Raji (cell line): ENCODE results near the gene DDAH1.

Experiments
- POLR2A ChIP-seq: IDR thresholded peaks from 2 replicates; pipeline ENCODE4 v1.6.1; 2011; ENCODE audit warnings: low read depth, low read length, control low read depth; ENCODE audit not compliant: insufficient read depth

The DDAH1 gene

DNA sequence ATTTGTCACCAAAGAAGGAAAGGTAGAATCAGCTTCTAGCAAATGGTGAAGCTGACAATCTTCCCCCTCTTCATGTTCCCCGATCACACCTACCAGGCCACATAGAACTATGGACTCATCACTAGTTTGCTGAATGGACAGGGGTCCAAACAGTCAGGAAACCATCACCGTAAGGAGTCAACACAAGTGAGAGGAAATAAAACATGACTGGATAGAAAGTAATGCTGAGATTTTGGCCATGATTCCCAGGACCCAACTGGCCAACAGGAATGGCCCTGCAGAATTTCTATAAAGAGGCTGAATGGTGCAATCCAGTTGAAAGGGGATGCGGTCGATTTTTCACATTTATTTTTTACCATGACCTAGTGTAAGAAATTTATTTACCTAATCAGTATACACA lies 10.7 kb downstream of the DDAH1 start:
- no peak for TF ChIP-seq POLR2A

DNA sequence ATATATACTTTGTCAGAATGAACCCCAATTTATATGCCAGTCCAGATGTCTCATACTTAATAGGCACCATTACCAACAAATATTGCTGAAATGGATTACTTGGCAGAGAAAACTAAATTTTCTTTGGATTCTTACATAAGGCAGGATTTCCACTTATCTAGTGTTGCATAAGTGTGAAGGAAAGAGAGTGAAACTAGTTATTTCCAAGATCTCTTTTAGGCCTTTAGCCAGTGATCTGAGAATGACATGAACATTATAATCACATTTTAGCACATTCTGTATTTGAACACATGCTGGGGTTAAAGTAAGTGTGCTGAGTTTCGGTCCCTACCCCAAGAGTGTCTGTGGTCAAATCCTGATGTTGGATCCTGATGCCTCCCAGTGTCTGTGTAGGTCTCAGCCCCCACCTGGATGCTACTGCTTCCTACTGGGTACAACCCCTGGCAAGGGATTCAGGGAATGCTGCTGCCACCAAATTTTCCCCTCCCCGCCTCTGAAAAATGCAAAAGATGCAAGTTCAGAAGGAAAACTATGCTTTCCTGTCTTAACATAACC lies 11.2 kb downstream of the DDAH1 start:
- TF ChIP-seq POLR2A = no peak

DNA sequence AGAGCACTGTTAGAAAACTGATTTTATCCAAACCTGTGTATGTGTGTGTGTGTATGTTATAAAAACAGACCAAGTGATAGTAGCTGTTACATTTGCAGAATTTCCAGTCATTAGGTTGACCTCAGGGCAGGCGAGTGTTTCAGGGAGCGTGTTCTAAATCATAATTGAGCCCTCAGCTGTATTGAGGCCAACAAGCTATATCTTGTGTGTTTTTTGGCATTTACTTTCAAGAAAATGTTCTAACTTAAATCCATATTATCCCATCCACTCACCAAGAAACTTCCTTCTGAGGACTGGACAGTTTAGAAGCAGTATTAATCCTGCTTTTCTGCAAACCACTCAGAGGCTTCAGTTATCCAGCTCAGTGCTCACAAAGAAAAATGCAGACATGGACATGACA lies 12.0 kb downstream of the DDAH1 start:
- no peak for TF ChIP-seq POLR2A

DNA sequence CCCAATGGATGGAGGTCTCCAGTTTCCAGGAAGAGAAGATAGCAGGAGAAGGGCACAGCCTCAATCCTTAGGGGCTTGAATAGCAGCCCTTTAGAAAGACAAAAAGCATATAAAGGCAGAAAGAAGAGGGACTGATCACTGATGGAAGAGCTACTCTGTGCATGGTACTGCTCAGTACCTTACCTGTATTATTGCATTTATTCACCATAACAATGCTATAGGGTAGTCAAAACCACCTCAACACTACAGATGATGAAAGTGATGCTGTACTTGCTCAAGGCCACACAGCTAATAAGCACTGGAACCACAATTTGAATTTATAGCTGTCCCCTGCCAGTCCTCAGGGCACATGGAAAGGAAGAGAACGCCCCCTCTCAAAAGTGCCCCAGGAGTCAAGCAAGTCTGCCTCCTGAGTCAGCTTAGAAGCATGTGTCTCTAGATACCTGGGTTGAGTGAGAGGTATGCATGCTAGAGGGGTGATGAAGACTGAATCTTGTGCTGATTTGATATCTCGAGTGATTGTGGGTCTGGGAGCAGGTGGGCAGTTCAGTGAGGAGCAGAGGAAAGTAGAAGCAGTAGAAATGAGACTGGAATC lies 13.6 kb downstream of the DDAH1 start:
- TF ChIP-seq POLR2A = no peak

DNA sequence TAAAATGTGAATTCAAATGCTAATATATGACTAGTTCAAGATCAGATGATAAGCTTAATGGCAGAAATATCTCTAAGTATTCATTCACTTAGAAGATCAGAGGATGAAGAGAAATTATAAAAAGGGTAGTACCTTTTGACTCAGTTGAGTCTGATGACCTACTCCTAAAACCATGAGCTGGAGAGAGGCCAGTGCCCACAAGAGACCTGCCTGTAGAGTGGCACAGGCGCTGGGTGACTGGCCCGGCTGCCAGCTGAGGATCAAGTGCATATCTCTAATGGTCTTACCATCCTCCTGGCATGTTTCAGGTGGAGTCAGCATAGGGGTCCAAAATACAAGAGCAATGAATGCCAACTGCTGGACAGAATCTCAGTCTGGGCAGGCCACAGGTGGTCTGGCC lies 14.1 kb downstream of the DDAH1 start:
- TF ChIP-seq POLR2A = no peak

DNA sequence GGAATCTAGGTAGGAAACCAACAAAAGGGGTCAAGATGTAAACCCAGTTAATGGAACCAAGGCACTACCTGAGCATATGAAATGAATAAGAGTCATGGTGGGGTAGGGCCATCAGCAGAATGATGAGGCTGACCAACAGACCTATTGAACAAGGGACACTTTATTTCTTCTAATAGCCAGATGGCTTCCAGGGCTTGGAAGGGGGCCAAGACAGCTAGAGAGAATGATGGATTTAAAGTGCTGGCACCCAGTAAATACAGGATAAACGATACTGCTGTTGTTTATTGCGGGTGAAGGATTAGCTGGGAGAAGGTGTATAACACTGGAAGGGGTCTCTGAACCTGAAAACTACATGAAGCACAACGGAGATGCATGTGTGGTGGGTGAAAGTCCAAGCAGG lies 15.6 kb downstream of the DDAH1 start:
- TF ChIP-seq POLR2A = no peak

DNA sequence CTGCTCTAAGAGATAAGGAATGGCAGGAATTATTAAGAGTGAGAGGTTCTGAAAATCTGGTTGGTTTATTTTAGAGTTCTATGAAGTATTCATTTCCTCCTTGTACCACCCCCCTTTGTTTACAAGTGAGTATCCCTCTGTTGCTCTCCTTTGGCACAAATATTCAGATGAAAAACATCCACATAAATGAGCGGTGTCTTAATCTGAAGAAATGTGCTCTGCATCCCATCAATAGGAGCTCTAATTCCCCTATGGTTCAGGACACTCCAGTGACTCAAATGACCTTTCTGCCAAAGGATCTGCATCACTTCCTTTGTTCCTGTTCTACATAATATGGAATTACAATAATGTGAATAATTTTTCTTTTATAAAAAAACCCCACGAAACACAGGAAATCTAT lies 16.6 kb downstream of the DDAH1 start:
- TF ChIP-seq POLR2A = no peak

DNA sequence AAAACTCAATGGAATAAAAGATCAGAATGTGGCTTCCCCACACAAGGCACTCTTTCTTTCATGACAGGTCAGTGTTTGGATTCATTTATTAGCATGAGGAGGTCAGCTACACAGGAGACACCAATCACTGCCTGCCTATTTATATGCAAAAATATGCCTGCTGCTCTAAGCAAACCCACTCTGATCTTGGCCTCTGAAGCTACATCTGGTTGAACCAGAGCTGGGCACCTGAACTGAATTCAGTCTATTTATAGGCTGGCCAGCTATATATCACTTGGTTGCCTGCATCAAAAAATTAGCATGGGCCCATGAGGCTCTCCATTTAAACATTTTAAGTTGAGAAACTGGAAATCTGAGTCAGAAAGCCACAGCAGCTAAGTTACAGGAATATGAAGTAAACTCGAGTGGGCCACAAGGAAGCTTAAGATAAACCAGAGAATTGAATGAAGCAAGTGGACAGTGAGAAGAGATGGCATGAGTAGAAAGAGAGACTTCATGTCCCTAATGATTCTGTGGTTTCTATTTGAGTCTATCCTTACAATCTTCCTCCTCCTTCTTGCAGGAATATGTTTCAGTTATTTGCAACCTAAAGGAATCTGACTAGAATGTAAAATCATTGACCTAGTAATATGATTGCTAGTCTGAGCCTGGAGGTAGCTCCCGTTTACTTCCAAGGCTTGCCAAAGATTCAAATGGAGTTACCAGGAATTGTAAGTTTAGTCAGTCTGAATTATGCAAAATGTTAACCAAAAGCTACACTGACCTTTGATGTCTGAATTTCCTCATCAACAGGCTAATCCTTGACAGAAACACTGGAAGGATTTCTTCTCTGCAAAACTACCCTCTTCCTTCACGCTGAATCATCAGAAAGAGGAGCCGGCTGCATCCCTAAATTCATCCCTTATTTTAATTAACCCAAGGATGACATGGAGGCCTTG lies 17.7 kb downstream of the DDAH1 start:
- no peak for TF ChIP-seq POLR2A

DNA sequence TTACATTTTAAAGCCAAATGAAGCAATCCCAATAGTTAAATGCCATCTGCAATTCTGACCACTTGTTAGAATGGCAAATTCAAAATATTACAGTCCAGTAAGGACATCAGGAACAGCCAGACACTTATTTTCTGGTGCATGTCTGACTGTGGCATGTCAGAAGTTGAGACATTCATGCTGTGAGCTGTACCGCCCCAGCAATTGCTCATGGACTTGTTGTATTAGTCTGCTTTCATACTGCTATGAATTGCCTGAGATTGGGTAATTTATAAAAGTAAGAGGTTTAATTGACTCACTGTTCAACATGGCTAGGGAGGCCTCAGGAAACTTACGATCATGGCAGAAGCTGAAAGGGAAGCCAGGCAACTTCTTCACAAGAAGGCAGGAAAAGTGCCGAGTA lies 19.1 kb downstream of the DDAH1 start:
- TF ChIP-seq POLR2A = no peak

DNA sequence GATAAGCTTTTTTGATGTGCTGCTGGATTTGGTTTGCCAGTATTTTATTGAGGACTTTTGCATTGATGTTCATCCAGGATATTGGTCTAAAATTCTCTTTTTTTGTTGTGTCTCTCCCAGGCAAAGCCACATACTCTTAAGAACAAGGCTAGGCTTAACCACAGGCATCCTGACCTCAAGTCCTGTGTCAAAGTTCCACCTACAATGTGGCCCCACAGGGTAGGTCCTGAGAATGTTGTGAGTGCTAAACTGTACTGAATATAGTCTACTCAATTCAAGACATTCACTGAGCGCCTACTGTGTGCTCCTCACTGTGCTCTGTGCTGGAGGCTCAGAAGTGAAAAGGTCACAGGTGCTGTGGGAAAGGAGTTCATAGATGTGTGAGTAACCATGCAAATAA lies 20.6 kb downstream of the DDAH1 start:
- TF ChIP-seq POLR2A = no peak

DNA sequence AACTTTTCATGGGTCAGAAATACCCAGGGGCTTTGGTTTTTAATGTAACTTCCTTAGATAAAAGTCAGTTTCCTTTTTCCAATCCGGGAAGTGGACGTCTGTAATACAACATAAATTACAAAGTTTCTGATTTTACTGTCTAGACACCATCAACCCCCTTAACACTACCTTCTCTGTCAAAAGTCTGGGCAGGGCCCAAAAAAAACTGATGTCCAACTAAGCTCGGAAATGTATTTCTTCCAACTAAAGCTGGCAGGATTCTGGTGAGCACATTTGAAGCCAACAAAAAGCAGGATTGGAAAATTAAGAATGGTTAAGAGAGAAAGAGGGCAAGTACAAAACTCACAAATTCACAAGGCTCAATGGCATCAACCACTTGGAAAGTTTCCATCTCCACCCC lies 24.3 kb downstream of the DDAH1 start:
- TF ChIP-seq POLR2A = no peak

DNA sequence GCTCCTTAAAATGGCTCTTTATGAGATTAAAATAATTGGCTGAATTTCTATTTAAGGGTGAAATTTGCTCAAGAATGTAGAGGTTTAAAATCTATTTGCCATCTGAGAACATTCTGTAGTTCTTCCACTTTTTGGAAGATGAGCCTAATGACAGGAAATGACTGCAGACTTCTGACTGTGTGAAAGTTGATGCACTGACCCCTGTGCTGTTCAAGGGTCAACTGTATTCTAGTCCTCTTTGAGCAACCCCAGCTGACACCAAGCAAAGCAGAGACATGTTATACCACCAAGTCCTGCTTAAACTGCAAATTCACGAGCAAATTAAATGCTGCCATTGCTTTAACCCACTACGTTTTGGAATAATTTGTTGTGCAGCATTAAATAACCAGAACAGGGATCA lies 26.6 kb downstream of the DDAH1 start:
- no peak for TF ChIP-seq POLR2A

DNA sequence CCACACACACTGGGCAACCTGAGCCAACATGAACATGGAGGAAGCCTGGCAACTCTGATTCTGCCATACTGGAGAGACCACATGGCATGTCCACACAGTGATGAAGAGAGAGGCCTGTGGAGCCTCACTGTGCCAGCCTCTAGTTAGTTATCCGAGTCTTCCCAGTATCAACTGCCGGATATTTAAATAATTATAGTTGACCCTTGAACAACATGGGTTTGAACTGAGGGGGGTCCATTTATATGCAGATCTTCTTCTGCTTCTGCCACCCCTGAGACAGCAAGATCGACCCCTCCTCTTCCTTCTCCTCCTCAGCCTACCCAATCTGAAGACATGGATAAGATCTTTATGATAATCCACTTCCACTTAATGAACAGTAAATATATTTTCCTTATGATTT lies 27.8 kb downstream of the DDAH1 start:
- no peak for TF ChIP-seq POLR2A

DNA sequence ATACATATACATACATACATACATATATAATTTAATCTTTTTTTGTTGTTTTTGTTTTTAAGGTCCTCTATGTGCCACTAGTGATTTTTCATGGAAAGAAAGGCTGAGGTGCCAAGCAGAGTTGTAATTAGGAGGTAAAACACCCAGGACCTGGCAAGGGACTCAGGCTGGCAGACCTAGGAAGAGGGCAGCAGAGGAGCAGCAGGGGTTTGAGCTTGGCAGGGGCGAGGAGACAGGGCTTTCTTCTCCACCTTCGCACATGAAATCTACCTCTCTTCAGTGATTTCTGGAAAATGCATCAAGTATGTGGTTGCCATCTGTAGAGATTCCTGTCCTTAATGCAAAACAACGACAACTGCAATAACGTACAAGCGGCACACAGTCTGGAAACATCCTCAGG lies 31.9 kb downstream of the DDAH1 start:
- TF ChIP-seq POLR2A = no peak

DNA sequence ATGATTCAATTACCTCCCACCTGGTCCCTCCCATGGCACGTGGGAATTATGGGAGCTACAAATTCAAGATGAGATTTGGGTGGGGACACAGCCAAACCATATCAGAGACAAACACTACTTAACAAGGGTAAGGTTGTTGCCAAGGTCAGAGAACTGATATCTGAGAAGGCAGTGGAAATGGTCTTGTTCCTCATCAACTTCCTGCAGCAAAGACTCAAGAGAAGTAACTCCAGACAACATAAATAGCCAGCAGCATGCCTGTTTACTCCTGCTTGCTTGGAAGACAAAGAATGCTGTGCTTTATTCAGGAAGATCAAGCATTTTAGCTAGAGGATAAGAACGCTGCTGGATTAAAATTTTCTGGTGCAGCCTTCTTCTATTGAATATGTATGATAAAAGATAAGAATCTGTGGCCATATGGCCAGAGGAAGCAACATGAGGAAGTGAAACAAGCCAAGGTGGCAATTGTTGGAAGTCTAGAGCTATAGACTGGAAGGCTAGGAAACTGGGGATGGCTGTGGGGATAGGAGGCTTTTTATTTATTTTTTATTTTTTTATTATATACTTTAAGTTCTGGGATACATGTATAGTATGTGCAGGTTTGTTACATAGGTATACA lies 36.4 kb downstream of the DDAH1 start:
- TF ChIP-seq POLR2A = no peak

DNA sequence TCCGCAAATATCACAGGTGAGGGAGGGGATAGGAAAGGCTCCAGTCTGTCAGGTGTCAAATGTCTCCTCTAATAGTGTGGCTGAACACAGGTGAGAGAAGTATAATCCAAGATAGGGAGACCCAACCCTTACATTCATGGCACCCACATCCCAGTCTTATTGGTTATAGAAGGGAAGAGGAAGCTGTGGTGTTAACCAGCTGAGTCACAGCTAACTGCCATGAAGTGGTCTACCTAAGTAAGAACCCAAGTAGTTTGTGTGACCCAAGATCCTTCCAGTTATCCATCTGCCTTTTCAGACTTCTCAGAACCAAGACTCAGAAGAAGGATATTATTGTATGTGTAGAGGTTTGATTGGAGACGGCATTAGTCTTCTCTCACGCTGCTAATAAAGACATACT lies 37.1 kb downstream of the DDAH1 start:
- TF ChIP-seq POLR2A = no peak
